HG02943 (cell line): ENCODE results near the gene SS18L1.
"Not testable (repeated sequence)": the region's sequence is repeated elsewhere in the genome, so short reads cannot be mapped to it uniquely, and the experiment has no call there.

ENCODE experiments used
- ATAC-seq: cut with Tn5 transposase; IDR thresholded peaks from one replicate; pipeline ENCODE4 v1.9.1; 2021; ENCODE audit warnings: mild to moderate bottlenecking, low read depth, moderate library complexity; ENCODE audit not compliant: unreplicated experiment

SS18L1 gene, protein sequence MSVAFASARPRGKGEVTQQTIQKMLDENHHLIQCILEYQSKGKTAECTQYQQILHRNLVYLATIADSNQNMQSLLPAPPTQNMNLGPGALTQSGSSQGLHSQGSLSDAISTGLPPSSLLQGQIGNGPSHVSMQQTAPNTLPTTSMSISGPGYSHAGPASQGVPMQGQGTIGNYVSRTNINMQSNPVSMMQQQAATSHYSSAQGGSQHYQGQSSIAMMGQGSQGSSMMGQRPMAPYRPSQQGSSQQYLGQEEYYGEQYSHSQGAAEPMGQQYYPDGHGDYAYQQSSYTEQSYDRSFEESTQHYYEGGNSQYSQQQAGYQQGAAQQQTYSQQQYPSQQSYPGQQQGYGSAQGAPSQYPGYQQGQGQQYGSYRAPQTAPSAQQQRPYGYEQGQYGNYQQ

DNA sequence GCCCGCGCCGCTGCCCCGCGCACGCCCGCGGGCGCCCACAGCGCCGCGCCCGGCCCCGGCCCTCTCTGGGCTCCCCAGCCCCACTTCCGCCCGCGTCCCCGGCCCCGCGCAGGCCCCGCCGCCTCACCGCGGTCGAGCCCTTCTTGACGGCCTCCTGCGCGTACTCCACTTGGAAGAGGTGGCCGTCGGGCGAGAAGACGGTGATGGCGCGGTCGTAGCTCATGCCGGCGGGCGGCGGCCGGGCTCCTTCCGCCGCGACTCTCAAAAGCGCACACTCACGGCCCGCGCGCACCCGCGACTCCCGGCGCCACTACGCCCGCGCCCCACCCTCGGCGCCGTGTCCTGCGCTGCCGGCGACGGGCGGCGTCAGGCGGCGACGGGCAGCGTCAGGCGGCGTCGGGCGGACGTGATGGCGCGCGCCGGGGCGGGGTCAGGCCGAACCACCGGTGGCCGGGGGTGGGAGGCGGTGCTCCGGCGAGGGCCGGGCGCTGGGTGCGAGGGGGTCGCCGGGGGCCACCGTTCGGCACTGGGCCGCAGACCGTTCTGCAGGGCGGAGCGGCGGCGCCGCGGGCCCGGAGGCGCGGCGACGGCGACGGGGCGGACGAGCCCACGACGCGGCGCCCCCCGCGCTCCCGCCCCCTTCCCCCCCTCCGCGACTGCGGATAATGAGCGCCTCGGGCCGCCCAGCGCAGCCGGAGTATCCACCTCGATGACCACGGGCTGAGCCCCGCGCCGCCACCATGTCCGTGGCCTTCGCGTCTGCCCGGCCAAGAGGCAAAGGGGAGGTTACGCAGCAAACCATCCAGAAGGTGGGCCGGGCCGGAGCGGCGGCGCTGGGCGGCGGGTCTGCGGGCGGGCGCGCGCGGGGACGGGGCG, at the start of gene SS18L1, which contains the start of gene PSMA7:
TSS of gene SS18L1 (plus strand) at position 689 of the 876 bp plus-strand sequence. CDS start at position 741, 52 bp downstream.
TSS of gene PSMA7 (minus strand) at position 314 of the 876 bp plus-strand sequence. CDS start at position 223, 91 bp downstream.
- ATAC-seq = peak; percentile 71

GRCh38 chr20:62096421-62097380, 46.9 kb upstream of the SS18L1 start:
- no peak for ATAC-seq

- ATAC-seq = no peak
Measured at GRCh38 chr20:62097881-62098407, 45.6 kb upstream of the SS18L1 start.

DNA sequence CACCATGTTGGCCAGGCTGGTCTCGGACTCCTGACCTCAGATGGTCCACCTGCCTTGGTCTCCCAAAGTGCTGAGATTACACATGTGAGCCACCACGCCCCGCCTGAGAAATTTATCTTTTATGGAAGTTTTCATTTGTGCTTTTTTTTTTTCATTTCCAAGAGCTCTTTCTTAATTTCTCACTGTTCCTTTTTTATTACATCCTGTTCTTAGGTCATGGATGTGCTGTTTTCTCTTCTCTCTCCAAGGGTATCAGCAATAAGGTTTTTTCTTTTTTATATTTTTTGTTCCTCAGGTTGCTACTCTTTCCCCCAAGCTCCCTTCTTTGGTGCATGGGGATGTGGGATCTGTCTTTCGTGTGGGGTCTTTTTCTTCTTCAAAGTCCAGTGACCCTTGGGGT, 42.5 kb upstream of the SS18L1 start:
- ATAC-seq = no peak

GRCh38 chr20:62103508-62104233, 39.9 kb upstream of the SS18L1 start:
- no peak for ATAC-seq

DNA sequence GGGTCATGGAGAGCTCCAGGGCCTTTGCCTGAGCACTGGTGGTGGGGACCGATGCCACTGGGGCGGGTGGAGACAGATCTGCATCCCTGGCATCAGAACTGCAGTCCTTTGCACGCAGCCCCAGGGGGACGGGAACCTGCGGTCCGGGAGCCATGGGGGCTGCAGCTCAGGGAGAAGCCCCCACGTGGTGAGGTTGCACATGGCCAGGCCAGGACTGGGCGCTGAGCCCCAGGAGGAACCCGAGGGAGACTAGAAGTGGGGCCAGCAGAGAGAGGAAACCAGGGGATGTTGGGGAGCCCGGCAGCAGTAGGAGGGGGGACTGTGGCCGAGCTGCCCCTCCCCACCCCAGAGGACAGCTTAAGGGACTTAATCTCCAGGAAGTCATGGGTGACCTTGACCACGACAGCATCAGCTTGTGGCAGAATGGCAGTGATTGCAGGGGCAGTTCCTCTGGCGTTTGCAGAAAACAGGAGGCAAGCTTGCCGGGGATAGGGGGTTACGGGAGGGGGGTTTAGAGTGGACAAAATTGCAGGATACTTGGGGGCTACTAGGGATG, 39.3 kb upstream of the SS18L1 start:
- ATAC-seq = no peak

DNA sequence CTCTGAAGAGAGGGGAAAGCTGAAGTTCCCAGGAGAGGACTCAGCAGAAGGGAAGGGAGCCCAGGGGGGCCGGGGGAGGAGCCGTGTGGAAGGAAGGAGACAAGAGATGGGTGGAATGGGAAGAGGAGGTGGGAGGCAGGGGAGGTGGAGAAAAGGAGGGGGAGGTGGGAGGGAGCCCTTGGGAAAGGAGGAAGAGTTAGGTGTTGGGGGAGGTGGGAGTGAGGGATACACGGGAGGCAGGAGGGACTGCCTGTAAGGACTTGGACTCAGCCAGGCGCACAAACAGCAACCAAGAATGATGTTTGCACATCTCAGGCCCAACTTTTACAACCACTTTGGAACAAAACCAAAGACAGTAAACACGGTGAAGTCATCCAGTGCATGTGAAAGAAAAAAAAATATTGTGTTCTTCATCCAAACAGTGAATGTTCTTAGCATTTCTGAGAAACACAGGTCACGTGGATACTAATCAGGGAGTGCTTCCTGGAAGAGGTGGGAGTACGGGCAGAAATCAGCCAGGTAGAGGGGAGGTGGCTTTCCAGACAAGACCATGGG, 38.7 kb upstream of the SS18L1 start:
- no peak for ATAC-seq

DNA sequence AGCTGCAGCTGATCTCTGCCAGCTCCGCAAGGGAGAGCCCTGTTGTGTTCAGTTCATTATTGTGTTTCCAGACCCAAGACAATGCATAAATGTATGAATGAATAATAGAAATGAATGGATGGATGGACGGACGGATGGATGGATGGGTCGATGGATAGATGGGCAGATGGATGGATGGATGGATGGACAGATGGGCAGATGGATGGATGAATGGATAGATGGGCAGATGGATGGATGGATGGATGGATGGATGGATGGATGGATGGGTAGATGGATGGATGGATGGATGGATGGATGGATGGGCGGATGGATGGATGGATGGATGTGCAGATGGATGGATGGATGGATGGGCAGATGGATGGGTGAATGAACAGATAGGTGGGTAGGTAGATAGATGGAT, 38.0 kb upstream of the SS18L1 start:
- no peak for ATAC-seq

- no peak for ATAC-seq
Measured at GRCh38 chr20:62111148-62111547, 32.4 kb upstream of the SS18L1 start.

- no peak for ATAC-seq
Measured at GRCh38 chr20:62112368-62112767, 31.2 kb upstream of the SS18L1 start.

DNA sequence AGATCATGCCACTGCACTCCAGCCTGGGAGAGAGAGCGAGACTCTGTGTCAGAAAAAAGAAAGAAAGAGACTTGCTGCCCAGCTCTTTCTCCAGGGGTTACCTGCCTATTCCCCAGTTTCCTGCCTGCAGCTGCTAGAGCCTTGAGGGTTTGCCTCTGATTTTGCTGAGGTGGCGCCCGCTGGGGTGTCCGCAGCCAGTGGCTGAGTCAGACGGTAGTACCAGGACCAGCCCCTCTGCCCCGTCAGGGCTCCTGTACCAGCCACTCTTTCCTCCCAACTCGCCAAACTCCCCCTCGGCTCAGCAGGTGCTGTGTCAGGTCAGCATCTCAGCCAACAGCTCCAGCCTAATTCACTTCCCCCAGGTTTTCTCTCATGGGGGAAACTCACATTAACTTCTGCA, 28.7 kb upstream of the SS18L1 start:
- ATAC-seq = no peak

- not testable (repeated sequence) for ATAC-seq
Measured at GRCh38 chr20:62115800-62116407, 27.7 kb upstream of the SS18L1 start.

DNA sequence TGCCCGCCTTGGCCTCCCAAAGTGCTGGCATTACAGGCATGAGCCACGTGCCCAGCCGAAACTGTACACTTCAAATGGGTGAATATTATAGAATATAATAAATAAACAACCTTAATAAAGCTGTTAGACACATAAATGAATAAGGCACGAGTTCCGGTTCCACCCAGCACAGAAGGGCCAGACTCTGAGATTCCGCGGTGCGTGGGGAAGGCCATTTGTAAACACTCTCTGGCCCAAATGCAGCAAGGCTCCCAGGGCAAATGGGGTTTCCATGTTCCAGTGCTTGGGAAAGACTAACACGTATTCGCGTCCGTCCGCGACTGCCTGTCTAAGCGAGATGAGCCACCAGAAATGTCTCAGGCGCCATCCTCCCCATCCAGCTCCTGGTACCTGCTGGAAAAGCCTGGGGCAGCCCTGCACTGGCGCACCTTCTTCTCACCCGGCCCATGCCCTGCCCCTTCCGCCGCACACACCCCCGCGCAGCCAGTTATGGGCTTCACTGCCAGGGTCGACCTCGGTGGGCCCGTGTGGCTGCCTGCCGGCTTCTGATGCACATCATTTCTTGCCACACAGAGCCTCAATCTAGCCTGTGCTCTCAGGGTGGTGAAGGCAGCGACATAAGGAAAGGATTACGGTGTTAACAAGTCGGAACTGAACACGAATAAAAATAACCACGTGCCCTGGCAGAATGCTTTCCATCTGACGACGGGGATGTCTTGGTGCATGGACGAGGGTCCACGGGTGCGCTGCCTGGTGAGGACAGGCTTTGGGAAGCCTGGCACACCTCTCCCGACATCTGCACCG, 26.8 kb upstream of the SS18L1 start:
- no peak for ATAC-seq

- ATAC-seq = no peak
Measured at GRCh38 chr20:62117362-62117646, 26.3 kb upstream of the SS18L1 start.

- no peak for ATAC-seq
Measured at GRCh38 chr20:62117658-62118057, 25.9 kb upstream of the SS18L1 start.

DNA sequence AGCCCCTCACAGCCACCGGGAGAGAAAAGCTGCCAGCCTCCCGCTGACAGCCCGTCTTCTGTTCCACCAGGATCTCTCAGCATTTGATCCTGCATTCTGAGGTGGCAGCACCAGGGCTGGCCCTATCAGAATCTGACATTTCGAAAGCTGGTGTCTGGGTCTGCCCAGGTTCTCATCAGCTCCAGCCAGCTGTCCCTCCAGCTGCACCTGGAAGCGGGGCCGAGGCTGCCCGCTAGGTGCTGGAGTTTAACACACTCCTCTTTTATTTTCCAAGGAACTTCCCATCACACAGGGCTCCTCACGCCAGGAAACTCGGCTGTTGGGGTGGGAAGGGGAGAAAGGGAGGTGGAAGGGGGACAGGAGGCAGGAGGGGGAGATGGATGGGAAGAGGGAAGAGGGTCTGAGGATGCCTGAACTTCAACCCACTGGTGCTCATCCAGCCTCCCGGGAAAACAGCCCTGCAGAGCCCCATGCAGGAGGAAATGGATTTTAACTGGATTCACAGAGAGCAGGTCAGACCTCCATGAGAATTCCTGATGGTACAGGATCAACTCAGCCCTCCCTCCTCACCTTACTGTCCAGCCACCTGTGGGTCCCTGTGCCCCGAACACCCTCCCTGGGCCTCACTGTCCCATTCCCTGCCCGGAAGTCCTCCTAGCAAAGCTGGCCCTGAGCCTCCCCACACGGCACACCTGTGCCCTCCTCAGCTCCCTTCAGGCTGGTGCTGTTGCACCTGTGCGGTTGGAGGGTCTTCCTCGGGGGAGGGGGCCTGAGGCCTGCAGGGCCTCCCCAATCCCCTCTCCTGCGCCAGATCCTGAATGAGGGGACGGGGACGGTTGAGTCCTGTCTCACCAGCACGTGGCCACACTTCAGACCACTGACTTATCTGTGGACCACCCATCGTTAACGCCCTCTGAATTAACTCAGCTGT, 25.2 kb upstream of the SS18L1 start:
- ATAC-seq = no peak

GRCh38 chr20:62119115-62119514, 24.5 kb upstream of the SS18L1 start:
- ATAC-seq = no peak
